ENCODE data around the gene ELOVL5.

DNA sequence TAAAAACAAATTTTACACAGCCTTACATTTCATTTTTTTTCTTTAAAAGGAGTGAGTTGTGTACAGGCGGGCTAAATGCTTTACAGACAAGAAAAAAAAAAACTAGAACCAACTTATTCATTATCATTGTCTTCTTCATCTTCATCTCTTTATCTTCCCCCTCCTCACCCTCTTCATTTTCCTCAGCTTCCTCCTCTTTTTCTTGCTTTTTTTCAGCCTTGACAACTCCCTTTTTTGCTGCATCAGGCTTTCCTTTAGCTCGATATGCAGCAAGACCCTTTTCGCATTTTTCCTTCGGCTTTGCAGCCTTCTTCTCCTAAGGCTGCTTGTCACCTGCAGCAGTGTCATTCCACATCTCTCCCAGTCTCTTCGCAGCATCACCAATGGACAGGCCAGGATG, 113.2 kb downstream of the ELOVL5 start:
- TF ChIP-seq EGR1 (IDR thresholded peaks at IDR 0.05; ENCODE audit: low read depth in 2 of 2), result no peak
- no peak for TF ChIP-seq CTCF (IDR thresholded peaks at IDR 0.05; ENCODE audit: low read depth, low read length, missing input control)
- TF ChIP-seq YY1 (IDR thresholded peaks at IDR 0.05), result no peak
- TF ChIP-seq, protein P1, sequence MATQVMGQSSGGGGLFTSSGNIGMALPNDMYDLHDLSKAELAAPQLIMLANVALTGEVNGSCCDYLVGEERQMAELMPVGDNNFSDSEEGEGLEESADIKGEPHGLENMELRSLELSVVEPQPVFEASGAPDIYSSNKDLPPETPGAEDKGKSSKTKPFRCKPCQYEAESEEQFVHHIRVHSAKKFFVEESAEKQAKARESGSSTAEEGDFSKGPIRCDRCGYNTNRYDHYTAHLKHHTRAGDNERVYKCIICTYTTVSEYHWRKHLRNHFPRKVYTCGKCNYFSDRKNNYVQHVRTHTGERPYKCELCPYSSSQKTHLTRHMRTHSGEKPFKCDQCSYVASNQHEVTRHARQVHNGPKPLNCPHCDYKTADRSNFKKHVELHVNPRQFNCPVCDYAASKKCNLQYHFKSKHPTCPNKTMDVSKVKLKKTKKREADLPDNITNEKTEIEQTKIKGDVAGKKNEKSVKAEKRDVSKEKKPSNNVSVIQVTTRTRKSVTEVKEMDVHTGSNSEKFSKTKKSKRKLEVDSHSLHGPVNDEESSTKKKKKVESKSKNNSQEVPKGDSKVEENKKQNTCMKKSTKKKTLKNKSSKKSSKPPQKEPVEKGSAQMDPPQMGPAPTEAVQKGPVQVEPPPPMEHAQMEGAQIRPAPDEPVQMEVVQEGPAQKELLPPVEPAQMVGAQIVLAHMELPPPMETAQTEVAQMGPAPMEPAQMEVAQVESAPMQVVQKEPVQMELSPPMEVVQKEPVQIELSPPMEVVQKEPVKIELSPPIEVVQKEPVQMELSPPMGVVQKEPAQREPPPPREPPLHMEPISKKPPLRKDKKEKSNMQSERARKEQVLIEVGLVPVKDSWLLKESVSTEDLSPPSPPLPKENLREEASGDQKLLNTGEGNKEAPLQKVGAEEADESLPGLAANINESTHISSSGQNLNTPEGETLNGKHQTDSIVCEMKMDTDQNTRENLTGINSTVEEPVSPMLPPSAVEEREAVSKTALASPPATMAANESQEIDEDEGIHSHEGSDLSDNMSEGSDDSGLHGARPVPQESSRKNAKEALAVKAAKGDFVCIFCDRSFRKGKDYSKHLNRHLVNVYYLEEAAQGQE (IDR thresholded peaks at IDR 0.05), result no peak
- no peak for TF ChIP-seq GABPA (IDR thresholded peaks at IDR 0.05 in 1 of 2, conservative IDR thresholded peaks at IDR 0.05 in 1 of 2)
- TF ChIP-seq TAF1 (conservative IDR thresholded peaks at IDR 0.05), result no peak
- TF ChIP-seq JUND (IDR thresholded peaks at IDR 0.05), result no peak
- no peak for TF ChIP-seq RAD21 (IDR thresholded peaks at IDR 0.05)
- no peak for TF ChIP-seq NR2F2 (IDR thresholded peaks at IDR 0.05)
- TF ChIP-seq HNF4G (IDR thresholded peaks at IDR 0.05), result no peak
- no peak for TF ChIP-seq FOXA1 (IDR thresholded peaks at IDR 0.05)
- no peak for TF ChIP-seq ZBTB33 (IDR thresholded peaks at IDR 0.05)
- no peak for TF ChIP-seq ATF3 (IDR thresholded peaks at IDR 0.05)
- TF ChIP-seq, protein P2, sequence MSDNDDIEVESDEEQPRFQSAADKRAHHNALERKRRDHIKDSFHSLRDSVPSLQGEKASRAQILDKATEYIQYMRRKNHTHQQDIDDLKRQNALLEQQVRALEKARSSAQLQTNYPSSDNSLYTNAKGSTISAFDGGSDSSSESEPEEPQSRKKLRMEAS (IDR thresholded peaks at IDR 0.05), result no peak
